Neuronal stem cell (in vitro differentiated cells): ENCODE data around the gene FMO3.

Experiments
- DNase-seq: peaks from one replicate; pipeline ENCODE4 v3.0.0-alpha.2; 2013; ENCODE audit warnings: low spot score
- H2AFZ ChIP-seq: one replicate; pipeline ENCODE4 v1.6.1; 2013; ENCODE audit warnings: mild to moderate bottlenecking, low read length, inconsistent platforms
- H2AK5ac ChIP-seq: 2 replicates; pipeline ENCODE4 v1.6.1; 2013; ENCODE audit warnings: low read depth, mild to moderate bottlenecking, inconsistent platforms, low read length, moderate library complexity, mixed read lengths
- H2BK120ac ChIP-seq: 2 replicates; pipeline ENCODE4 v1.6.1; 2013; ENCODE audit warnings: low read depth, mild to moderate bottlenecking, inconsistent platforms, low read length, moderate library complexity, mixed read lengths
- H2BK12ac ChIP-seq: one replicate; pipeline ENCODE4 v1.6.1; 2013; ENCODE audit warnings: low read length, inconsistent platforms
- H2BK15ac ChIP-seq: 2 replicates; pipeline ENCODE4 v1.6.1; 2013; ENCODE audit warnings: mild to moderate bottlenecking, low read length, inconsistent platforms, mixed read lengths
- H2BK5ac ChIP-seq: one replicate; pipeline ENCODE4 v1.6.1; 2013; ENCODE audit warnings: inconsistent platforms, mild to moderate bottlenecking, low read length, moderate library complexity
- H3K14ac ChIP-seq: one replicate; pipeline ENCODE4 v1.6.1; 2013; ENCODE audit warnings: low read length, inconsistent platforms
- H3K18ac ChIP-seq: 2 replicates; pipeline ENCODE4 v1.6.1; 2013; ENCODE audit warnings: low read length, inconsistent platforms
- H3K23ac ChIP-seq: 2 replicates; pipeline ENCODE4 v1.6.1; 2013; ENCODE audit warnings: low read depth, mild to moderate bottlenecking, mixed read lengths, low read length, inconsistent platforms; ENCODE audit not compliant: poor library complexity
- H3K27ac ChIP-seq: replicated peaks from 3 replicates; pipeline ENCODE4 v1.5.1; 2013; ENCODE audit warnings: low read length, inconsistent platforms
- H3K27me3 ChIP-seq, 3 experiments: 2 replicates each; pipeline ENCODE4 v1.6.1; 2013; ENCODE audit warnings: low read length in 3 of 3, mild to moderate bottlenecking in 2 of 3, inconsistent platforms in 1 of 3, low read depth in 1 of 3, mixed read lengths in 1 of 3, moderate library complexity in 1 of 3; ENCODE audit not compliant: control insufficient read depth in 3 of 3, insufficient read depth in 3 of 3
- H3K36me3 ChIP-seq, 2 donors: replicated peaks in 1 of 2; 2 replicates each; pipeline ENCODE4 v1.6.1; 2013; ENCODE audit warnings: low read length in 2 of 2; ENCODE audit not compliant: control insufficient read depth in 2 of 2, insufficient read depth in 2 of 2
- H3K4ac ChIP-seq: 2 replicates; pipeline ENCODE4 v1.6.1; 2013; ENCODE audit warnings: inconsistent platforms, mild to moderate bottlenecking, low read length, moderate library complexity
- H3K4me1 ChIP-seq, 2 donors: 1 replicate in 1 of 2; 2 replicates in 1 of 2; pipeline ENCODE4 v1.6.1; 2013; ENCODE audit warnings: low read length in 2 of 2, low read depth in 1 of 2; ENCODE audit not compliant: control insufficient read depth in 2 of 2, insufficient read depth in 1 of 2
- H3K4me2 ChIP-seq: one replicate; pipeline ENCODE4 v1.6.1; 2013; ENCODE audit warnings: mild to moderate bottlenecking, low read length, inconsistent platforms; ENCODE audit not compliant: insufficient read depth, poor library complexity, severe bottlenecking
- H3K4me3 ChIP-seq, 2 donors: 2 replicates each; pipeline ENCODE4 v1.5.1; 2013; ENCODE audit warnings: low read length in 2 of 2, mild to moderate bottlenecking in 2 of 2, inconsistent platforms in 1 of 2, moderate library complexity in 1 of 2
- H3K79me1 ChIP-seq: one replicate; pipeline ENCODE4 v1.6.1; 2013; ENCODE audit warnings: low read depth, mild to moderate bottlenecking, inconsistent platforms, low read length, moderate library complexity
- H3K9ac ChIP-seq: one replicate; pipeline ENCODE4 v1.6.1; 2013; ENCODE audit warnings: mild to moderate bottlenecking, low read depth, low read length, inconsistent platforms; ENCODE audit not compliant: poor library complexity
- H3K9me3 ChIP-seq, 2 donors: replicated peaks in 1 of 2; 2 replicates each; pipeline versions ENCODE3 to v1.6.1; 2013; ENCODE audit warnings: low read length in 2 of 2, mild to moderate bottlenecking in 2 of 2, inconsistent platforms in 1 of 2, low read depth in 1 of 2, mixed read lengths in 1 of 2, moderate library complexity in 1 of 2; ENCODE audit not compliant: control insufficient read depth in 2 of 2, insufficient read depth in 1 of 2
- H4K8ac ChIP-seq: one replicate; pipeline ENCODE4 v1.6.1; 2013; ENCODE audit warnings: low read depth, mild to moderate bottlenecking, inconsistent platforms, low read length, moderate library complexity
- H4K91ac ChIP-seq: one replicate; pipeline ENCODE4 v1.6.1; 2013; ENCODE audit warnings: low read length, low read depth, mild to moderate bottlenecking, inconsistent platforms; ENCODE audit not compliant: poor library complexity
- WGBS, 2 donors: extraction: QIAGEN DNeasy Blood & Tissue Kit; methylation state at CpG; one replicate each; pipeline ENCODE4 v1.1.7; 2013; ENCODE audit warnings: missing lambda C conversion rate in 2 of 2, mixed read lengths in 1 of 2; ENCODE audit not compliant: insufficient read length in 2 of 2, insufficient replicate concordance in 1 of 2; ENCODE audit errors: extremely low coverage in 2 of 2; 5-methylcytosine and 5-hydroxymethylcytosine counted together
- small RNA-seq: library from polyadenylated mRNA; stranded (forward); fragments of <200 nt; extraction: miRNeasy Mini kit (QIAGEN cat#:217004); gene quantifications from one replicate; pipeline ENCODE3, GENCODE V24; 2013; ENCODE audit not compliant: insufficient read depth

The FMO3 gene

DNA sequence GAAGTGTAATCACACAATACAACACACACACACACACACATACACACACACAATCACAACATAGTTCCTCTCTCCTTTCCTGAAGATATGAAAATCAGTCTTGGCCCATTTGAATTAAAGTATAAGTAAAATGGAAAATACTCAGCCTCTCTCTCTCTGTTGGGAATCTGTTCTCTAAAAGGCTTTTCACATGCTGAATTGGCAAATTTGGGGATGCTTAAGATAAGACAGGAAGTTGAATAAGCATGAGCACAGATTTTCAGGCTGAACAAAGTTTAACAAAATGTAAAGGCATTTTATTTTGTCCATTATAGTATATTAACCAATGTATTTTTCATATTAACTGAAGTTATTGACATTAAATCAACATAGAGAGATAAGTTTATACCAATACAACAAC is 70.7 kb downstream of the FMO3 start:
- Histone ChIP-seq H2AFZ (no peak overlapping the region), H2BK15ac (no peak overlapping the region), H3K9me3 (peaks cover 0 to 2% of the 10 kb centered on the region in 2 donors), H4K91ac (no peak overlapping the region), H2BK120ac (no peak overlapping the region), H3K23ac (no peak overlapping the region), H3K79me1 (no peaks in the 10 kb centered on the region), H4K8ac (no peak overlapping the region), H2AK5ac (no peak overlapping the region), H3K27me3 (no peaks in the 10 kb centered on the region), H3K18ac (no peak overlapping the region), H3K4me3 (no peak overlapping the region), H3K9ac (no peak overlapping the region), H3K4me2 (no peak overlapping the region), H2BK12ac (no peak overlapping the region), H3K4me1 (no peaks in the 10 kb centered on the region), H3K27ac (no peak overlapping the region), H3K36me3 (no peaks in the 10 kb centered on the region), H2BK5ac (no peak overlapping the region), H3K4ac (no peak overlapping the region), H3K14ac (no peak overlapping the region)
- DNase-seq: no peak

DNA sequence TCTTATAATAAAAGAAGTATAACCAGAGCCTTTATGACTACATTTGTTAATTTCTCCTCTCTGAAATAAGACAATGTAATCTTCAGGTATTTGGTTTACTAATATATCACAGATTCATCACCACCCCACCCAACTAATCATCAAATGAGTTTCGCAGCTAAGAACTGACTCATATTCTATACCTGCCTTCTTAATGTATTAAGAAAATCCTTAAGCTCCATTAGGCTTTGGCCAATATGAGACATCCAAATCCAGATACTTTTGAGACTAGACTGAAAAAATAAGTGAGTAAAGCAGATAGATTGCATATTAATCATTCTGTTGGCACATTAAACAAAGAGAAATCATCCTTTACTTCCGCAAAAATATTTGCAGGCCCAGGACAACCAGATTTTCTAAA is 75.7 kb downstream of the FMO3 start:
- Histone ChIP-seq H3K18ac (no peak overlapping the region), H4K91ac (no peak overlapping the region), H3K27me3 (no peaks in the 10 kb centered on the region), H4K8ac (no peak overlapping the region), H3K23ac (no peak overlapping the region), H3K9ac (no peak overlapping the region), H3K14ac (no peak overlapping the region), H3K4me3 (no peak overlapping the region), H3K27ac (no peak overlapping the region), H3K4me1 (no peaks in the 10 kb centered on the region), H2BK120ac (no peak overlapping the region), H3K4me2 (no peak overlapping the region), H3K9me3 (peaks cover 0 to 2% of the 10 kb centered on the region in 2 donors), H2BK15ac (no peak overlapping the region), H3K79me1 (no peaks in the 10 kb centered on the region), H3K36me3 (no peaks in the 10 kb centered on the region), H3K4ac (no peak overlapping the region), H2AK5ac (no peak overlapping the region), H2BK5ac (no peak overlapping the region), H2BK12ac (no peak overlapping the region), H2AFZ (no peak overlapping the region)
- DNase-seq: no peak
- no CpG with 5 or more reads among the region's 2 CpGs for WGBS, 2 donors

Small RNA genes lying within 50 kb of the gene (small RNA-seq; reads per million reads assigned to genes)
- gene MIR1295A: 2.8 reads per million
